Glutamatergic neuron (in vitro differentiated cells): ENCODE results near the gene FRK. TPM values are rescaled to one million over a fixed set of nuclear protein-coding genes. Genes with fewer than 3 reads are reported as not detected.
A peak's percentile ranks its signal among the peaks of the same experiment; 100 is the strongest.

ENCODE experiments used
- DNase-seq: peaks from one replicate; pipeline ENCODE4 v3.0.0; 2022
- H3K27ac Mint-ChIP-seq: one replicate; pipeline ENCODE4 v1.8.0; 2020; ENCODE audit warnings: mild to moderate bottlenecking, mixed read lengths, inconsistent platforms; ENCODE audit not compliant: unreplicated experiment
- H3K27me3 Mint-ChIP-seq: one replicate; pipeline ENCODE4 v1.8.0; 2020; ENCODE audit warnings: mild to moderate bottlenecking, moderate library complexity, mixed read lengths, inconsistent platforms; ENCODE audit not compliant: unreplicated experiment
- H3K36me3 Mint-ChIP-seq: one replicate; pipeline ENCODE4 v1.8.0; 2020; ENCODE audit warnings: mild to moderate bottlenecking, mixed read lengths, inconsistent platforms; ENCODE audit not compliant: unreplicated experiment
- H3K4me1 Mint-ChIP-seq: one replicate; pipeline ENCODE4 v1.8.0; 2020; ENCODE audit warnings: mild to moderate bottlenecking, low read depth, mixed read lengths, inconsistent platforms; ENCODE audit not compliant: unreplicated experiment
- H3K4me3 Mint-ChIP-seq: one replicate; pipeline ENCODE4 v1.8.0; 2020; ENCODE audit warnings: mild to moderate bottlenecking, mixed read lengths, inconsistent platforms; ENCODE audit not compliant: unreplicated experiment
- H3K9me3 Mint-ChIP-seq: one replicate; pipeline ENCODE4 v1.8.0; 2020; ENCODE audit warnings: mild to moderate bottlenecking, moderate library complexity, mixed read lengths, inconsistent platforms; ENCODE audit not compliant: unreplicated experiment
- total RNA-seq: library from RNA; stranded (reverse); fragmentation: NEBNext Ultra II Directional; extraction: Animal tissue kit (Norgen Biotek cat#: 25700); gene quantifications from one replicate; pipeline ENCODE4 v1.2.1, GENCODE V29; 2021; ENCODE audit not compliant: unreplicated experiment
- TF ChIP-seq, protein P1 (sequence below): fragments of 200-600 bp; sonication (generic); IDR thresholded peaks from one replicate; pipeline ENCODE4 v1.5.0; 2021; ENCODE audit not compliant: partially characterized antibody, unreplicated experiment

FRK gene
- total RNA-seq, 1 donor from 2014 or later, result 0.37 TPM

- no peaks in the 10 kb centered on the region for H3K9me3 Mint-ChIP-seq
- peaks cover 4% of the 10 kb centered on the region for H3K36me3 Mint-ChIP-seq
- H3K4me3 Mint-ChIP-seq, result no peak overlapping the region
- no peaks in the 10 kb centered on the region for H3K4me1 Mint-ChIP-seq
- no peak overlapping the region for H3K27ac Mint-ChIP-seq
- TF ChIP-seq, protein P1, sequence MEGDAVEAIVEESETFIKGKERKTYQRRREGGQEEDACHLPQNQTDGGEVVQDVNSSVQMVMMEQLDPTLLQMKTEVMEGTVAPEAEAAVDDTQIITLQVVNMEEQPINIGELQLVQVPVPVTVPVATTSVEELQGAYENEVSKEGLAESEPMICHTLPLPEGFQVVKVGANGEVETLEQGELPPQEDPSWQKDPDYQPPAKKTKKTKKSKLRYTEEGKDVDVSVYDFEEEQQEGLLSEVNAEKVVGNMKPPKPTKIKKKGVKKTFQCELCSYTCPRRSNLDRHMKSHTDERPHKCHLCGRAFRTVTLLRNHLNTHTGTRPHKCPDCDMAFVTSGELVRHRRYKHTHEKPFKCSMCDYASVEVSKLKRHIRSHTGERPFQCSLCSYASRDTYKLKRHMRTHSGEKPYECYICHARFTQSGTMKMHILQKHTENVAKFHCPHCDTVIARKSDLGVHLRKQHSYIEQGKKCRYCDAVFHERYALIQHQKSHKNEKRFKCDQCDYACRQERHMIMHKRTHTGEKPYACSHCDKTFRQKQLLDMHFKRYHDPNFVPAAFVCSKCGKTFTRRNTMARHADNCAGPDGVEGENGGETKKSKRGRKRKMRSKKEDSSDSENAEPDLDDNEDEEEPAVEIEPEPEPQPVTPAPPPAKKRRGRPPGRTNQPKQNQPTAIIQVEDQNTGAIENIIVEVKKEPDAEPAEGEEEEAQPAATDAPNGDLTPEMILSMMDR, result no peak
- H3K27me3 Mint-ChIP-seq, result no peaks in the 10 kb centered on the region
- DNase-seq, result no peak
These were observed 35.3 kb downstream of the FRK start for GRCh38 chr6:116025405-116025804.

DNA sequence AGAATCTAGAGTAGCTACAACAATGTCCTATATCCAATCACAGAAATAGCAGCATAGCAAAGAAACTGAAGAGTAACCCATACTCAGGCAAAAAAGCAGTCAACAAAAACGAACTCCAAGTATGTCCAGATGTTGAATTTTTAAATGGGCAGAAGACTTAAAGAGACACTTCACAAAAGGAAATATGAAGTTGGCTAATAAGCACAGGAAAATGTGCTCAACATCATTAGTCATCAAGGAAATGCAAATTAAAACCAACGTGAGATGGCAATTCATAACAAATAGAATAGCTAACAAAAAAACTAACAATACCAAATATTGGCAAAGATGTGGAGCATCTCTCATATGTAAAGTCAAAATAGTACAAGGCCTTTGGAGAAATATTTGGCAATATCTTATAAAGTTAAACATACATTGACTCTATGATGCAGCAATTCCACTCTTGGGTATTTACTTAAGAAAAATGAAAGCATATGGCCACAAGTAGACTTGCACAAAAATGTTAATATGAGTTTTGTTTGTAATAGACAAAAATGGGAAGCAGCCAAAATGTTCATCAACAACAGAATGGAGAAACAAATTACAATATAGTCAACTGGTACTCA lies 37.7 kb downstream of the FRK start:
- no peak overlapping the region for H3K4me3 Mint-ChIP-seq
- no peaks in the 10 kb centered on the region for H3K9me3 Mint-ChIP-seq
- TF ChIP-seq, protein P1, result no peak
- peaks cover 14% of the 10 kb centered on the region for H3K4me1 Mint-ChIP-seq
- H3K27me3 Mint-ChIP-seq, result no peaks in the 10 kb centered on the region
- no peak for DNase-seq
- H3K36me3 Mint-ChIP-seq, result no peaks in the 10 kb centered on the region
- H3K27ac Mint-ChIP-seq, result no peak overlapping the region

GRCh38 chr6:116020738-116021137 lies 40.0 kb downstream of the FRK start:
- no peaks in the 10 kb centered on the region for H3K36me3 Mint-ChIP-seq

DNA sequence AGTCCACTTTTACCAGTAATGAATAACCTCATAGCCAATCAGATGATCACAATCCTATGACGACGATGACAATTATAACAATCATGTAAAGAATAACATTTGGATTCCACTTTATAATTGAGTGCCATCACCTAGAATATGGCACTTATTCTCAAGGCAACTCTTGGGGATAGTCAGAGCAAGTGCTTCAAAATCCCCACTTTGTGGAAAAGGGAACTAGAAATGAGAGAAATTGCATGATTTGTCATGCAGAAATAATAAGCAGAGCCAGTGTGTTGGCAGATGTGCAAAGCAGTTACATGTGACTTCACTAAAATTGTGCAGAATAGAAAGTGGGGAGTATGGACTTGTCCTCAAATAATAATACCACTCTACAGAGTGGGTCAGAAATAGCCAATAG lies 41.3 kb downstream of the FRK start:
- no peak for DNase-seq
- no peak overlapping the region for H3K4me3 Mint-ChIP-seq
- peaks cover 31% of the 10 kb centered on the region for H3K4me1 Mint-ChIP-seq
- H3K36me3 Mint-ChIP-seq, result no peaks in the 10 kb centered on the region
- H3K27me3 Mint-ChIP-seq, result peaks cover 2% of the 10 kb centered on the region
- H3K27ac Mint-ChIP-seq, result no peak overlapping the region
- H3K9me3 Mint-ChIP-seq, result peaks cover 2% of the 10 kb centered on the region
- TF ChIP-seq, protein P1, result no peak

More at GRCh38 chr6:116020738-116021137, 40.0 kb downstream of the FRK start:
- no peak overlapping the region for H3K4me3 Mint-ChIP-seq
- H3K9me3 Mint-ChIP-seq, result peaks cover 2% of the 10 kb centered on the region
- DNase-seq, result no peak
- TF ChIP-seq, protein P1, result no peak
- H3K27ac Mint-ChIP-seq, result no peak overlapping the region
- peaks cover 29% of the 10 kb centered on the region for H3K4me1 Mint-ChIP-seq
- H3K27me3 Mint-ChIP-seq, result peaks cover 2% of the 10 kb centered on the region

GRCh38 chr6:116018976-116019375 lies 41.7 kb downstream of the FRK start:
- H3K4me1 Mint-ChIP-seq, result peaks cover 31% of the 10 kb centered on the region
- H3K9me3 Mint-ChIP-seq, result peaks cover 2% of the 10 kb centered on the region
- no peaks in the 10 kb centered on the region for H3K36me3 Mint-ChIP-seq
- peak overlapping the region; percentile 62 for H3K27ac Mint-ChIP-seq
- H3K4me3 Mint-ChIP-seq, result no peak overlapping the region
- H3K27me3 Mint-ChIP-seq, result peaks cover 2% of the 10 kb centered on the region
- TF ChIP-seq, protein P1, result no peak
- no peak for DNase-seq
